Brain microvascular endothelial cell (primary cell): Measurements from ENCODE around the gene RGS7.

Experiments
- DNase-seq: peaks from one replicate; pipeline ENCODE4 v3.0.0-alpha.2; 2020
- H3K27ac ChIP-seq: fragments of 250-450 bp; sonication (Bioruptor Pico); 2 replicates; pipeline ENCODE4 v1.5.1; 2020; ENCODE audit warnings: mild to moderate bottlenecking, moderate library complexity
- H3K27me3 ChIP-seq: fragments of 250-450 bp; sonication (Bioruptor Pico); replicated peaks from 2 replicates; pipeline ENCODE4 v1.5.1; 2020; ENCODE audit warnings: mild to moderate bottlenecking
- H3K36me3 ChIP-seq: fragments of 250-450 bp; sonication (Bioruptor Pico); replicated peaks from 2 replicates; pipeline ENCODE4 v1.5.1; 2020; ENCODE audit warnings: mild to moderate bottlenecking
- H3K4me3 ChIP-seq: 2 replicates; pipeline ENCODE4 v1.5.1; 2011; ENCODE audit warnings: low read depth, mild to moderate bottlenecking, control low read depth, low read length, moderate library complexity
- CTCF ChIP-seq: IDR thresholded peaks from 2 replicates; pipeline ENCODE4 v1.5.1; 2011; ENCODE audit warnings: low read depth, mild to moderate bottlenecking, moderate library complexity, low read length, control low read depth, inconsistent platforms; ENCODE audit errors: missing control alignments
- in situ Hi-C: cut with HindIII; loops from 2 replicates; pipeline ENCODE4 v1.10.0; 2017; ENCODE audit warnings: low sequenced_read_pairs, low pct_ligation_motif_present

RGS7 gene

GRCh38 chr1:241390526-241390925 is 33.5 kb upstream of the RGS7 start:
- no peak for TF ChIP-seq CTCF
- H3K36me3 ChIP-seq = no peaks in the 10 kb centered on the region
- no peaks in the 10 kb centered on the region for H3K27me3 ChIP-seq
- in situ Hi-C loops = no loop called here
- H3K27ac ChIP-seq = no peak overlapping the region
- H3K4me3 ChIP-seq = no peak overlapping the region
- DNase-seq = no peak

GRCh38 chr1:241389400-241389799 is 32.4 kb upstream of the RGS7 start:
- DNase-seq = no peak
- no peaks in the 10 kb centered on the region for H3K36me3 ChIP-seq
- in situ Hi-C loops = no loop called here
- no peak for TF ChIP-seq CTCF
- no peak overlapping the region for H3K27ac ChIP-seq
- H3K4me3 ChIP-seq = no peak overlapping the region
- no peaks in the 10 kb centered on the region for H3K27me3 ChIP-seq

- Histone ChIP-seq H3K27ac (no peak overlapping the region), H3K36me3 (no peaks in the 10 kb centered on the region), H3K27me3 (no peaks in the 10 kb centered on the region), H3K4me3 (no peak overlapping the region)
- no peak for DNase-seq
- in situ Hi-C loops = no loop called here
- TF ChIP-seq CTCF = no peak
These were observed 30.2 kb upstream of the RGS7 start for GRCh38 chr1:241387216-241387615.

GRCh38 chr1:241376701-241377100 is 19.7 kb upstream of the RGS7 start:
- TF ChIP-seq CTCF = no peak
- in situ Hi-C loops = no loop called here
- Histone ChIP-seq H3K4me3 (no peak overlapping the region), H3K27ac (no peak overlapping the region), H3K27me3 (no peaks in the 10 kb centered on the region), H3K36me3 (no peaks in the 10 kb centered on the region)
- DNase-seq = no peak

- Histone ChIP-seq H3K36me3 (no peaks in the 10 kb centered on the region), H3K4me3 (no peak overlapping the region), H3K27ac (no peak overlapping the region), H3K27me3 (no peaks in the 10 kb centered on the region)
- DNase-seq = no peak
- no peak for TF ChIP-seq CTCF
- in situ Hi-C loops = no loop called here
These were observed 18.9 kb upstream of the RGS7 start for GRCh38 chr1:241375886-241376285.

GRCh38 chr1:241366196-241366595 is 9.2 kb upstream of the RGS7 start:
- H3K27me3 ChIP-seq = no peaks in the 10 kb centered on the region
- no peak for DNase-seq
- no peaks in the 10 kb centered on the region for H3K36me3 ChIP-seq
- no peak overlapping the region for H3K27ac ChIP-seq
- H3K4me3 ChIP-seq = no peak overlapping the region
- in situ Hi-C loops = no loop called here
- no peak for TF ChIP-seq CTCF
